ENCODE measurements around the gene IFFO2.
"Not testable (repeated sequence)": the region's sequence is repeated elsewhere in the genome, so short reads cannot be mapped to it uniquely, and the experiment has no call there.

Gene IFFO2

DNA sequence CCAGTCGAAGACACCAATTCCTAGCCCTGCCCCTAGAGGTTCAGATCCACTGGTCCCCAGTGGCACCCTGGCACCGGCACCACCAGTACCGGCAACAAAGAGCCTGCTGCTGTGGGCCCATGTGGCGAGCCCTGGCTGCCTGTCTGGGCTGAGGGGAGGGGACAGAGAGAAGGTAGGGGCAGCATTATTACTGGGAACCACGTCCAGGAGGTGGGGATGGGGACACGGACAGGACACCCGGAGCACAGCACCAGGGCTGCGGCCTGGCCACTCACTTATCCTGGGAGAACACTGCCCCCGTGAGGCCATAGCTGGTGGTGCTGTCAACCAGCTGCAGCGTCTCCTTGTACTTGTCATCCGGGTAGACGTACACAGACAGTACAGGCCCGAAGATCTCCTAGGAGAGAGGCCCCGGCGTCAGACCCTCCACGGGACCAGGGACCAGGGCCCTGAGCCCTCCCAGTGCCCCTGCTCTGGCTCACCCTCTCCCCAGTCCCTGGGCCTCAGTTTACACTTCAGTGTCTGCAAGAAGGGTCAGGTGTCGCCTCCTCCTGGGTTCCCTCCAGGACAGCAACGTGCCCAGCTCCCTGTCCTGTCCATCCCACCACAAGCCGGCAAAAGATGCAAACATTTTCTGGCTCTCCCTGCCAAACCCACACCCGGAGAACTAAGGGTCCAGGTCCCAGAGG, 81.2 kb downstream of the IFFO2 start:
- DNase-seq, result peak; percentile 79 to 84
- TF ChIP-seq GATA1 (IDR thresholded peaks at IDR 0.05; ENCODE audit: low read depth, low read length), result no peak
- no peak for TF ChIP-seq POLR2A (IDR thresholded peaks at IDR 0.05; ENCODE audit: low read length)

DNA sequence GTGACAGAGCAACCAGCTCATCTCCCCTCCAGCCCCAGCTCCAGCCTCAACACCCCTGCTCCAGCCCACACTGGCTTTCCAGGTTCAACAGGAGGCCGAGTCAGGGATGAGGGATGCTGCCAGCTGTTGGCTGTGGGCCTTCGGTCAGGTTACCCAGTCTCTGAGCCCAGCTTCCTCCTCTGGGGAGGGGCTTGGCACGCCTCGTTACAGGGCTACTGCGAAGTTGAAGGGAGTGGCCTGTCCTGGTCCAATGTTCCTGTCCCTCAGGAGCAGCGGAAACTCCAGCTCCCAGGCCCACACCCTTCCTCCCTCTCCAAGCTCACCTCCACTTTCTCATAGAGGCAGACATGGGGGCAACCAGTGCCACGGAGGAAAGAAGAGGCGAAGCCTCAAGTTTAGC, 81.9 kb downstream of the IFFO2 start:
- DNase-seq, result no peak
- TF ChIP-seq POLR2A (IDR thresholded peaks at IDR 0.05; ENCODE audit: low read length) (no peak), GATA1 (IDR thresholded peaks at IDR 0.05; ENCODE audit: low read depth, low read length) (no peak)

DNA sequence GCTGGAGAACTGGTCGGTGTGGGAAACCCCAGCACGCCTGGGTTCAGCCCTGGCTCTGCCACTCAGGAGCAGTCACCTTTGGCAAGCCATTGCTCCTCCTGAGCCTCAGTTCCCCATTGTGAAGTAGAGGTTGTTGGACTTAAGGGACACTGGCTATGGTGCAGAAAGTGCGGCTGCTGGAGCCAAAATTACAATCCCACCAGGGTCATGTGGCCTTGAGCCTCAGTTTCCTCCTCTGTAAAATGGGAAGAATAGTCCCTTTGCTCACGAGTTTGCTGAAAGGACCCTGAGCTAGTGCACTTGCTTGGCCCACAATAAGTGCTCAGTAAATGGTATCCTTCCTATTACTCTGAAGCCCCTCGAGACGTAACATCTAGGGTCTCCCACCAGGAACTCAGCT, 82.4 kb downstream of the IFFO2 start:
- no peak for DNase-seq
- no peak for TF ChIP-seq GATA1 (IDR thresholded peaks at IDR 0.05; ENCODE audit: low read depth, low read length)
- no peak for TF ChIP-seq POLR2A (IDR thresholded peaks at IDR 0.05; ENCODE audit: low read length)

DNA sequence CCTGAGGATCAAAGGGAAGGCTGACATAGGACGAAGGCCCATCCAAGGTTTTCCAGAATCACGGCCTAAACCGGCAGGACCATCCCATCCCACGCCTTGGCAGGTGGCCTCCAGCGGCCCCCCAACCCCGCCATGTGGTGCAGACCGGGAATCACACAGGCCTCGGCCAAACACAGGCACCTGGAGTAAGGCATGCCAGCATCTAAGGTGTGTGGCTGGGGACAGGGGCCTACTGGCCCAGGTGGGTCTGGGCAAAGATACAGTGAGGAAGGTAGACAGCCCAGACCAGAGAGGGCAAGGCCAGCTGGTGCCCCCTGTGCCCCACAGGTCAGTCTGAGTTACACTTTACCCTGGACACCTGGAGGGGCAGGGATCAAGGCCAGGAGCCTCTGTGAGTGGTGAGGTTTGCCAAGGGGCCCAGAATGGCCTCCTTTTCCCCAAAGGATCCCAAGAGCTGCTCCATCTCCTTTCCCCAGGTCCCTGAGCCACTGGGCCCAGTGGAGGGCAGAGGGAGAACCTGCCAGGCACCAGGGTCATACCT, 84.3 kb downstream of the IFFO2 start:
- no peak for TF ChIP-seq POLR2A (IDR thresholded peaks at IDR 0.05; ENCODE audit: low read length)
- TF ChIP-seq GATA1 (IDR thresholded peaks at IDR 0.05; ENCODE audit: low read depth, low read length), result no peak
- DNase-seq, result no peak

DNA sequence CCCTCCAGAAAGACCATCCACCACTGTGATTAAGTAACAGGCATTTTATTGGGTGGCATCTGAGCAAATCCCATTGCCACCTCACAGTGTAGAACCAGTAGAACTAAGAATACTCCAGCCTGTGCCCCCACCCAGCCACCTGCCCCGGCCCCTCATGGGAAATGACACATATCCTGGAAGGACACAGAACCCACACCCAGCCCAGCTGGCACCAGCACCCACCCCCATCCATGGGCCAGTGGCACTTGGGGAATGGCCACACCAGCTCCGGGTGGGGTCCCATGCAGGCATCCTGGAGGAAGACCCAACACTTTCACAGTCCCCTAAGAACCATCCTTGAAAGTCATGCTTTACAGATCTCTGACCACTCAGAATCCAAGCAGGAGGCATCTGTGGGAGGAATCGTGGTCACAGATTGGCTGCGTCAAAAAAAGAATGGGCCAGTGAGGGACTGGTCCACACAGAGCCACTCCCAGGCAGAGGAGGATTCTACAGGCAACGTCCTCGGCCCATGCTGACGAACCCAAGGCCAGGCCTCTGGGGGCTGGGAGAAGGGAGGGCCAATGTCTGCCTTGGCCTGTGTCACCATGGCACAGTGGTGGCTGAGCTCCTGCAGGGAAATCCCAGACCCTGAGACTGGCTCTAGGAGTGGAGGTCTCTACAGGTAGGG, 84.9 kb downstream of the IFFO2 start:
- DNase-seq, result no peak
- no peak for TF ChIP-seq GATA1 (IDR thresholded peaks at IDR 0.05; ENCODE audit: low read depth, low read length)

DNA sequence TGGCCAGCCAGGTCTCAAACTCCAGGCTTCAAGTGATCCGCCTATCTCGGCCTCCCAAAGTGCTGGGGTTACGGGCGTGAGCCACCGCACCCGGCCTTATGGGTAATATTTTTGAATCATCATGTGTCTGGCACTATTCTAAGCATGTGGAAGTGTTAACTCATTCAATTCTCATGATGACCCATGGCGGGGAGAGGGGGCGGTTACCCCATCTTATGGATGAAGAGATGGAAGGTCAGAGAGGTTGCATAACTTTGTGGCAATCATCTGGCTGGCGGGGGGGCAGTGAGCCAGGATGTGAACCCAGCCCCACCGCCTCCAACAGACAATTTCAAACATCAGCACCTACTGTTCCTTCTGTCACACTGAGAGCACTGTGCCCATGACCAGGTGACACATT, 85.5 kb downstream of the IFFO2 start:
- TF ChIP-seq GATA1 (IDR thresholded peaks at IDR 0.05; ENCODE audit: low read depth, low read length) (no peak), POLR2A (IDR thresholded peaks at IDR 0.05; ENCODE audit: low read length) (no peak)
- no peak for DNase-seq

DNA sequence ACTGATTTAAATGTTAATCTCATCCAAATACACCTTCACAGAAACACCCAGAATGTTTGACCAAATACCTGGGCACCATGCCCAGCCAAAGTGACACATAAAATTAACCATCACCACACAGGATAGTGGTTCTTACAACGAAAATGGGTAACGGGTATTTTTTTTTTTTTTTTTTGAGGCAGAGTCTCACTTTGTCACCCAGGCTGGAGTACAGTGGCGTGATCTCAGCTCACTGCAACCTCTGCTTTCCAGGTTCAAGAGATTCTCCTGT, 85.9 kb downstream of the IFFO2 start:
- not testable (repeated sequence) for DNase-seq

DNA sequence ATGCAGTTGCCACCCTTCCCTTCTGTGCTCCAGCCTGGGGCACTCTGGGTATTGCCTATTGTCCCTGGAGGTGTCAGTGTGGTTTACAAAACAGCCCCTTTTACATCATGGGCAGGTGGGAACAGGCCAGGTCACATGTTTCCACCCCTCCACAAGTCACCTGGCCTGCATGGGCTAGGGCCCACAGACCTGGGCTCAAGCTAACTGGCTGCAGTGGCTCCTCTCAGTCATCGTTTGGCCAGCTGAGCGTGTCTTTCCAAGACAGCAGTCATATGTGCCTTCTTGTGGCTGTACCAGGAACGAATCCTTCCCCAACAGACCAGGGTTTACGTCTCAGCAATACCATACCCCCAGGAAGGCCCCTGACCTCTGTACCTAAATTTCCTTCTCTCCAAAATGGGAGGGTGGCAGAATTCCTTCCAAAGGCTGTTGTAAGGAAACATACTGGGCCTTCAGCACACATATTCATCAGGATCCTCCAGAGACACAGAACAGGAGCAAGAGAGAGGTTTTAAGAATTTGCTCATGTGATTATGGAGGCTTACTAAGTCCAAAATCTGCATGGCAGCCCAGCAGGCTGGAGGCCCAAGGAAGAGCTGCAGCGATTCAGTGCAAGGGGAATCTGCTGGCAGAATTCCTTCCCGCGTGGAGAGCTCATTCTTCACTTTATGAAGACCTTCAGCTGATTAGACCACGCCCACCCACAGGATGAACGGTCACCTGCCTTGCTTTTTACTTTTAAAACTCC, 86.5 kb downstream of the IFFO2 start:
- TF ChIP-seq POLR2A (IDR thresholded peaks at IDR 0.05; ENCODE audit: low read length) (no peak), GATA1 (IDR thresholded peaks at IDR 0.05; ENCODE audit: low read depth, low read length) (no peak)
- DNase-seq, result no peak

DNA sequence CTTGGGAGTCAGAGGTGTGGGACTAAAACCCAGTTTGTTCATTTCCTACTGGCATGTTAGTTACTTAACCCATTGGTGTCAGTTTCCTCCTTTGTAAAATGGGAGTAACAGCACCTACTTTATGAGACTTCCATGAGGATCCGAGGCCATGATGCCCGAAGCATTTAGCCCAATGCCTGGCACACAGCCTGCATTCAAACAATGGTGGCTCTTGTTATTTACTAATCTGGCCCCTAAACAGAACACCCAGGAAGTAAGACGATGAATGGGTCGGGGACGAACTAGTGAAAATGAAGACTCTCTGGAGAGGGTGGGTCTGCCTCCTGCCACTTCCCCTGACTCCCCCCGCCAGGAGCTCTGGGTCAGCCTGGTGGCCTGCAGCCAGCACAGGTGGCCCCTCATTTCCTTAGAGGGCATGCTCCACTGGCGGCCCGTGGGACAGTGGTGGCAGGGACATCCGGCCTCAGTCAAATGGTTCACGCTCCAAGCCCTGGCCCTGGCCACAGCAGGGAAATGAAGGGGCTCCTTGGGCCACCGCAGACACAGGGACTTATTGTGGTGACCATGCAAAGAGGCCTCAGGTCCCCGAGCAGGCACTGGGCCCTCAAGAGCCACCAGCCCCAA, 87.6 kb downstream of the IFFO2 start:
- TF ChIP-seq POLR2A (IDR thresholded peaks at IDR 0.05; ENCODE audit: low read length), result no peak
- TF ChIP-seq GATA1 (IDR thresholded peaks at IDR 0.05; ENCODE audit: low read depth, low read length), result no peak
- no peak for DNase-seq

DNA sequence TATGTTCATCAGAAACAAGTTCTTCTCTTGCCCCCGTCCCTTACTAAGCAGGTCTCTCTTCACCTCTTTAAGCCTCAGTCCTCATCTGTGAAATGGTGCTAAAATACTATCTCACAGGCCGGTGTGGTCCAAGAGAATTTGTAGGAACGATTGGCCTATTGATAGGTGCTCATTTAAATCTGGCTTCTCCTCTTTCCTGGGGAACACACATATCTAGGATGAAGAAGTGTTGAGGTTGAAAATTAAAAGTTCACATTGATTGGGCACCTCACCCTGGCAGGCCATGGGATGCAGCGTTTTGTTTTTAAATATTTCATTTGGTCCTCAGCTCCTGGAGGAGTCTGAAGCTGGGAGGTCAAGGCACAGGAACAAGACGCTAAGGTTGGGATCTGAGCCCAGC, 88.1 kb downstream of the IFFO2 start:
- no peak for DNase-seq
- no peak for TF ChIP-seq GATA1 (IDR thresholded peaks at IDR 0.05; ENCODE audit: low read depth, low read length)
- TF ChIP-seq POLR2A (IDR thresholded peaks at IDR 0.05; ENCODE audit: low read length), result no peak

DNA sequence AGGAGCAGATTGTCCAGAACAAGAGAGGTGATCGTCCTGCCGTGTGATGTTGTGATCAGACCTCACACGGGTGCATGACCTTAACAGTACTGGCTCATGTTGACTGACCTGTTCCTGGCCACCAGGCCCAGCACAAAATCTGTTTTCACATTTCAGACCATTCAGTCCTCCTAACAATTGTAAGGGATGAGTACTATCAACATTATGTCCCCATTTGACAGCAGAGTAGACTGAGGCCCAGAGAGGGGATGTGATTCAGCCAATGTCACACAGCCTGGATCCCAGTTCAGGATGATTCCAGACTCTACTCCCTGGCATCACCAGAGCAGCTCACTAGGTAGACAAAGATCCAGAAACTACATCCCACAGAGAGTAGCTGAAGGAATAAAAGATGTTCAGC, 89.6 kb downstream of the IFFO2 start:
- no peak for DNase-seq
- TF ChIP-seq GATA1 (IDR thresholded peaks at IDR 0.05; ENCODE audit: low read depth, low read length), result no peak
- no peak for TF ChIP-seq POLR2A (IDR thresholded peaks at IDR 0.05; ENCODE audit: low read length)

DNA sequence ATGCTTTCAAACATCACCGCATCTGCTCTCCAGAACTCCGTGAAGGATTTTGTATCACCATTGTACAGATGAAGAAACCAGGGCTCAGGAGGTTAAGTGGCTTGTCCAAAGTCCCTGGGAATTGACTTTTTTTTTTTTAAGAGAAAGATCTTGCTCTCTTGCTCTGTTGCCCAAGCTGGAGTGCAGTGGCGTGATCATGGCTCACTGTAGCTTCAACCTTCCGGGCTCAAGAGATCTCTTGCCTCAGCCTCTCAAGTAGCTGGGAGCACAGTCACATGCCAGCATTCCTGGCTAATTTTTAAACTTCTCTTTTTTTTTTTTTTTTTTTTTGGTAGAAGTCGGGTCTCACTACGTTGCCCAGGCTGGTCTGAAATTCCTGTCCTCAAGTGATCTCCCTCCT, 90.2 kb downstream of the IFFO2 start:
- no peak for DNase-seq
- TF ChIP-seq POLR2A (IDR thresholded peaks at IDR 0.05; ENCODE audit: low read length) (no peak), GATA1 (IDR thresholded peaks at IDR 0.05; ENCODE audit: low read depth, low read length) (no peak)

DNA sequence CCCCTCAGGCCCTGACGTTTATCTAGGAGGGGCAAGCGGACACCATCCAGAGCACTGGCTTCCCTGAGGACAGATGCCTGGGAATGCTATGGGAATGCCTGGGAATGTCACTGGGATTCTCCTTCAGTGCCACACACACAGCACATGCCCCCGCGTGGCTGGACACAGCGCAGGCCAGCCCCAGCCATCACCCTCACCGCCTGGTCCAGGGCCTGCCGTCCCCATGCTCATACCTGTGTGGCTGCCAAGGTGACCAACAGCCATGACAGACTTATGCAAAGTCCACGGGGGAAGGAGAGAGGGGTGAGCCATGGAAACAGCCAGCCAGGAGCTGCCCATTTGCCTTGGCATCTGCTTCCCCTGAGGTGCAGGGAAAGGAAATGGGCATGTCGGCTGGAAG, 91.3 kb downstream of the IFFO2 start:
- TF ChIP-seq GATA1 (IDR thresholded peaks at IDR 0.05; ENCODE audit: low read depth, low read length) (no peak), POLR2A (IDR thresholded peaks at IDR 0.05; ENCODE audit: low read length) (no peak)

DNA sequence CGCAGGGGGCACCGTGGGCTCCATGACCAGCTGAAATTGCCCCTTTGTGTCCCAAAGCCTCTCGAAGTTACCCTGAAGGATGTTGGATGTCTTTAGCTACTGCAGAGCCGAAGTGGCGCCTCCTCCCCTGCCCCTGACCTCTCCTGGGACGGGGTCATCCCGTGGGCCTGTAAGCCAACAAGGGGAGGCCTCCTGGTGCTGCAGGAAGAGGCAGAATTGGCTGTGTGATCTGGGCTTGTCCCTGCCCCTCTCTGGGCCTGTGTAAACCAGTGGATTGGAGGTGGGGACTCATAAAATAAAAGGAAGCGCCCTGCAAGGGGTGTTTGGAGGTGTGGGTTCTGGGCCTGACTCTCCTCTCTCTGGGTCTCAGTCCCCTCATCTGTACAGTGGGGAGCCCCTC, 94.9 kb downstream of the IFFO2 start:
- no peak for TF ChIP-seq POLR2A (IDR thresholded peaks at IDR 0.05; ENCODE audit: low read length)
- no peak for TF ChIP-seq GATA1 (IDR thresholded peaks at IDR 0.05; ENCODE audit: low read depth, low read length)
- DNase-seq, result no peak

More for the DNA sequence above, 91.3 kb downstream of the IFFO2 start:
- no peak for DNase-seq
